ENCODE results near the gene SRMS.

The SRMS gene

DNA sequence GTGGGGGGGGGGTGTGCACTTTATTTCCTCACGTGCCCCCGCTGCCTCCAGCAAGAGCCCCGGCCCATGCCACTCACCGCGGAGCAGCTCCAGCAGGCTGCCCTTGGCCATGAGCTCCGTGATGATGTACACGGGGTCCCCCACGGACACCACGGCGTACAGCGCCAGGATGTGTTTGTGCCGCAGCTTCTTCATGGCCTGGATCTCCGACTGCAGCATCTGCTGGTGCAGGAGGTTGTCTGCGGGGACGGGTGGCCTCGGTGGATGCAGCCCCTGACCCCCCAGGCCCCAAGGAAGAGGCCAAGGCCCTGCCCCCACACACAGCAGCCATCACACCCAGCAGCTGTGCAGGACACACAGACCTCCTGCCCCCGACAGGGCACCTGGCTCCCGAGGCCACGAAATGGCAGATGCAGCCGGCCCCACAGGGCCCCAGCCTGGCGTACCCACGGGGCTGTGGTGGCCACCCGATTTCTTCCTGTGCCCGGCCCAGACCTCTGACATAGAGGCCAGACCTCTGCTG, 15.0 kb downstream of the SRMS start:
- no peaks in the 10 kb centered on the region for H3K27me3 ChIP-seq (ENCODE audit: low read length)

DNA sequence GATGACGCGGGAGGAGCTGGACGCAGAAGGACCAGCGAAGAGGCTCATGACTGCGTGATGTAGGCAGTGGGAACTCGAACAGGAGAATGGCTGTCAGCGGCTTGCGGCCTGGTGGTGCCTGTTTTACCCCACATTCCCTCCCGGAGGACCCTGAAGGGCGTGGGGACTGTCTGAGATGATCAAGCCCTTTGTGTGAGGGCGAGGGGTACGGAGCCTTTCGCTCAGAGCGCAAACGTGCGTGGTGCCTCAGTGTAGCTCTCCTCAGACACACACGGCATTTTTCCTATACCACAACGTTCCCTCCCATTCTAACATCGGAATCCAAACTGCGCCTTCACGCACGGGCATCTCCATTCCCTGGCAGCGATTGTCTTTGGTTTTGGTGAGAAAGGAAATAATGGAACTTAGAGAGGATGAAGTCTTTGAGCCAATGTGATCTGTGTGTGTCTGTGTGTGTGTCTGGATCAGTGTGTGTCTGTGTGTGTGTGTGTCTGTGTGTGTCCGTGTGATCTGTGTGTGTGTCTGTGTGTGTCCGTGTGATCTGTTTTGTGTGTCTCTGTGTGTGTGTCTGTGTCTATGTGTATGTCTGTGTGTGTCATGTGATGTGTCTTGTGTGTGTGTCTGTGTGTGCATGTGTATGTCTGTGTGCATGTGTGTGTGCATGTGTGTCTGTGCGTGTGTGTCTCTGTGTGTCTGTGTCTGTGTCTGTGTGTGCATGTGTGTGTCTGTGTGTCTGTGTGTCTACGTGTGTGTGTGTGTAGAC, 15.7 kb downstream of the SRMS start:
- H3K79me2 ChIP-seq (ENCODE audit: insufficient read depth, low read length): no peaks in the 10 kb centered on the region
- H3K27ac ChIP-seq (ENCODE audit: low read depth, low read length): no peak overlapping the region
- H4K20me1 ChIP-seq (ENCODE audit: low read depth, low read length): no peaks in the 10 kb centered on the region
- no peaks in the 10 kb centered on the region for H3F3A ChIP-seq (ENCODE audit: insufficient read depth)
- H3K36me3 ChIP-seq (ENCODE audit: low read length): no peaks in the 10 kb centered on the region
- no peak overlapping the region for H3K9ac ChIP-seq (ENCODE audit: low read length)
- H3K9me2 ChIP-seq (replicated peaks; ENCODE audit: insufficient read depth, low read length): no peaks in the 10 kb centered on the region
- H3K4me2 ChIP-seq (ENCODE audit: low read depth, low read length, poor library complexity, severe bottlenecking): no peak overlapping the region
- TF ChIP-seq EZH2phosphoT487 (conservative IDR thresholded peaks at IDR 0.05; ENCODE audit: low read length): no peak
- TF ChIP-seq, protein P1, sequence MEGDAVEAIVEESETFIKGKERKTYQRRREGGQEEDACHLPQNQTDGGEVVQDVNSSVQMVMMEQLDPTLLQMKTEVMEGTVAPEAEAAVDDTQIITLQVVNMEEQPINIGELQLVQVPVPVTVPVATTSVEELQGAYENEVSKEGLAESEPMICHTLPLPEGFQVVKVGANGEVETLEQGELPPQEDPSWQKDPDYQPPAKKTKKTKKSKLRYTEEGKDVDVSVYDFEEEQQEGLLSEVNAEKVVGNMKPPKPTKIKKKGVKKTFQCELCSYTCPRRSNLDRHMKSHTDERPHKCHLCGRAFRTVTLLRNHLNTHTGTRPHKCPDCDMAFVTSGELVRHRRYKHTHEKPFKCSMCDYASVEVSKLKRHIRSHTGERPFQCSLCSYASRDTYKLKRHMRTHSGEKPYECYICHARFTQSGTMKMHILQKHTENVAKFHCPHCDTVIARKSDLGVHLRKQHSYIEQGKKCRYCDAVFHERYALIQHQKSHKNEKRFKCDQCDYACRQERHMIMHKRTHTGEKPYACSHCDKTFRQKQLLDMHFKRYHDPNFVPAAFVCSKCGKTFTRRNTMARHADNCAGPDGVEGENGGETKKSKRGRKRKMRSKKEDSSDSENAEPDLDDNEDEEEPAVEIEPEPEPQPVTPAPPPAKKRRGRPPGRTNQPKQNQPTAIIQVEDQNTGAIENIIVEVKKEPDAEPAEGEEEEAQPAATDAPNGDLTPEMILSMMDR (IDR thresholded peaks at IDR 0.05; ENCODE audit: insufficient read depth, low read length, poor library complexity, severe bottlenecking): no peak
- no peaks in the 10 kb centered on the region for H3K9me3 ChIP-seq (ENCODE audit: insufficient read depth, low read length)
- no peak overlapping the region for H2AFZ ChIP-seq (ENCODE audit: low read depth, low read length, severe bottlenecking)
- H3K4me3 ChIP-seq (ENCODE audit: insufficient read depth, low read length, poor library complexity, severe bottlenecking): no peak overlapping the region
- no peaks in the 10 kb centered on the region for H3K27me3 ChIP-seq (ENCODE audit: low read length)

More for the DNA sequence above, 15.0 kb downstream of the SRMS start:
- no peaks in the 10 kb centered on the region for H3F3A ChIP-seq (ENCODE audit: insufficient read depth)
- no peak overlapping the region for H3K4me3 ChIP-seq (ENCODE audit: insufficient read depth, low read length, poor library complexity, severe bottlenecking)
- H3K27ac ChIP-seq (ENCODE audit: low read depth, low read length): no peak overlapping the region
- no peaks in the 10 kb centered on the region for H3K9me2 ChIP-seq (replicated peaks; ENCODE audit: insufficient read depth, low read length)
- no peak overlapping the region for H2AFZ ChIP-seq (ENCODE audit: low read depth, low read length, severe bottlenecking)
- TF ChIP-seq, protein P1 (IDR thresholded peaks at IDR 0.05; ENCODE audit: insufficient read depth, low read length, poor library complexity, severe bottlenecking): no peak
- no peak for TF ChIP-seq EZH2phosphoT487 (conservative IDR thresholded peaks at IDR 0.05; ENCODE audit: low read length)
- no peaks in the 10 kb centered on the region for H3K9me3 ChIP-seq (ENCODE audit: insufficient read depth, low read length)
- H3K9ac ChIP-seq (ENCODE audit: low read length): no peak overlapping the region
- H3K79me2 ChIP-seq (ENCODE audit: insufficient read depth, low read length): no peaks in the 10 kb centered on the region
- no peak overlapping the region for H3K4me2 ChIP-seq (ENCODE audit: low read depth, low read length, poor library complexity, severe bottlenecking)
- no peaks in the 10 kb centered on the region for H4K20me1 ChIP-seq (ENCODE audit: low read depth, low read length)
- H3K36me3 ChIP-seq (ENCODE audit: low read length): no peaks in the 10 kb centered on the region

DNA sequence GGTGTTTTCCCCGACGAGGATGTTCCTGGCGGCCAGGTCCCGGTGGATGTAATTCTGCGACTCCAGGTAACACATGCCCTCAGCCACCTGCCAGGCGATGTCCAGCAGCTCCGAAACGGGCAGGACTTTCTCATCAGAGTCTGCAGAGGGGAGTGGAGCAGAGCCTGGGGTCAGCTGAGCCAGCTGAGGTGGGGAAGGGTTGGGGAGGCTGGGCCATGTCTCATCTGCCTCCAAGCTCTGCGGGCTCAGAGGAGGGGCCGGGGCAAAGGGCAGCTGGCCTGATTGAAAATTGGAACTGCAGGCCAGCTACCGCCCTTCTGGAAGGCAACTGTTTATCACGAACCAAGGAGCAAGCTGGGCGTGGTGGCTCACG, 16.8 kb downstream of the SRMS start:
- H3K27me3 ChIP-seq (ENCODE audit: low read length): no peaks in the 10 kb centered on the region
- no peak overlapping the region for H3K4me3 ChIP-seq (ENCODE audit: insufficient read depth, low read length, poor library complexity, severe bottlenecking)
- no peak overlapping the region for H3K9ac ChIP-seq (ENCODE audit: low read length)
- H3K9me2 ChIP-seq (replicated peaks; ENCODE audit: insufficient read depth, low read length): no peaks in the 10 kb centered on the region
- H3K9me3 ChIP-seq (ENCODE audit: insufficient read depth, low read length): no peaks in the 10 kb centered on the region
- H3K27ac ChIP-seq (ENCODE audit: low read depth, low read length): no peak overlapping the region
- H4K20me1 ChIP-seq (ENCODE audit: low read depth, low read length): no peaks in the 10 kb centered on the region
- no peak for TF ChIP-seq EZH2phosphoT487 (conservative IDR thresholded peaks at IDR 0.05; ENCODE audit: low read length)
- TF ChIP-seq, protein P1 (IDR thresholded peaks at IDR 0.05; ENCODE audit: insufficient read depth, low read length, poor library complexity, severe bottlenecking): no peak
- no peaks in the 10 kb centered on the region for H3F3A ChIP-seq (ENCODE audit: insufficient read depth)
- H2AFZ ChIP-seq (ENCODE audit: low read depth, low read length, severe bottlenecking): no peak overlapping the region
- no peak overlapping the region for H3K4me2 ChIP-seq (ENCODE audit: low read depth, low read length, poor library complexity, severe bottlenecking)
- no peaks in the 10 kb centered on the region for H3K36me3 ChIP-seq (ENCODE audit: low read length)
- no peaks in the 10 kb centered on the region for H3K79me2 ChIP-seq (ENCODE audit: insufficient read depth, low read length)

Data from SU-DHL-6 (cell line).